HUES64 (cell line): ENCODE results near the gene IFT20.

Source experiments
- H3K27ac ChIP-seq: 2 replicates; pipeline ENCODE4 v1.7.0; 2013; ENCODE audit warnings: low read depth, low read length, inconsistent platforms
- H3K27me3 ChIP-seq: 2 replicates; pipeline ENCODE4 v1.6.1; 2013; ENCODE audit warnings: mild to moderate bottlenecking, low read length; ENCODE audit not compliant: insufficient read depth
- H3K36me3 ChIP-seq: 2 replicates; pipeline ENCODE4 v1.6.1; 2013; ENCODE audit warnings: mild to moderate bottlenecking, low read length; ENCODE audit not compliant: insufficient read depth
- H3K4me1 ChIP-seq: 2 replicates; pipeline ENCODE4 v1.6.1; 2013; ENCODE audit warnings: mild to moderate bottlenecking, low read length, moderate library complexity; ENCODE audit not compliant: insufficient read depth
- H3K4me3 ChIP-seq: 2 replicates; pipeline ENCODE4 v1.5.1; 2013; ENCODE audit warnings: mild to moderate bottlenecking, low read length, moderate library complexity
- H3K9ac ChIP-seq: 2 replicates; pipeline ENCODE4 v1.6.1; 2013; ENCODE audit warnings: mild to moderate bottlenecking, low read depth, low read length
- H3K9me3 ChIP-seq: 2 replicates; pipeline ENCODE4 v1.6.1; 2013; ENCODE audit warnings: low read depth, low read length; ENCODE audit not compliant: insufficient read depth
- WGBS: fragments of 150-250, 120-280 bp; methylation state at CpG from one replicate; pipeline ENCODE4 v1.1.7; 2013; ENCODE audit warnings: missing lambda C conversion rate; 5-methylcytosine and 5-hydroxymethylcytosine counted together

IFT20 gene

GRCh38 chr17:28370035-28370743, 34.9 kb upstream of the IFT20 start, which contains the start of gene VTN:
TSS of gene VTN (minus strand) at chr17:28370307. CDS start at chr17:28370203, 104 bp downstream.
- H3K4me3 ChIP-seq = peak within 1 kb of the TSS; percentile 79

GRCh38 chr17:28369684-28370034, 34.4 kb upstream of the IFT20 start:
- Histone ChIP-seq H3K27me3 (peaks cover 31% of the 10 kb centered on the region), H3K4me3 (no peak overlapping the region), H3K9ac (no peak overlapping the region), H3K4me1 (peaks cover 14% of the 10 kb centered on the region), H3K27ac (peak overlapping the region; percentile 50; the same call in 1 of the 2 replicates), H3K9me3 (no peaks in the 10 kb centered on the region), H3K36me3 (peaks cover 2% of the 10 kb centered on the region; the same call in 1 of the 2 replicates)
- 84% methylated on average over 10 of the region's 10 CpGs for WGBS

More at GRCh38 chr17:28370035-28370743, 34.9 kb upstream of the IFT20 start, which contains the start of gene VTN:
- H3K9me3 ChIP-seq = no peaks in the 10 kb centered on the region
- H3K27ac ChIP-seq = peak within 1 kb of the TSS; percentile 76; the same call in 1 of the 2 replicates
- H3K9ac ChIP-seq = peak within 1 kb of the TSS; percentile 12; the same call in 1 of the 2 replicates
- H3K36me3 ChIP-seq = no peaks in the 10 kb centered on the region
- 47% methylated on average over 8 of the region's 8 CpGs for WGBS
- peaks cover 36% of the 10 kb centered on the region for H3K27me3 ChIP-seq
- peaks cover 14% of the 10 kb centered on the region for H3K4me1 ChIP-seq

DNA sequence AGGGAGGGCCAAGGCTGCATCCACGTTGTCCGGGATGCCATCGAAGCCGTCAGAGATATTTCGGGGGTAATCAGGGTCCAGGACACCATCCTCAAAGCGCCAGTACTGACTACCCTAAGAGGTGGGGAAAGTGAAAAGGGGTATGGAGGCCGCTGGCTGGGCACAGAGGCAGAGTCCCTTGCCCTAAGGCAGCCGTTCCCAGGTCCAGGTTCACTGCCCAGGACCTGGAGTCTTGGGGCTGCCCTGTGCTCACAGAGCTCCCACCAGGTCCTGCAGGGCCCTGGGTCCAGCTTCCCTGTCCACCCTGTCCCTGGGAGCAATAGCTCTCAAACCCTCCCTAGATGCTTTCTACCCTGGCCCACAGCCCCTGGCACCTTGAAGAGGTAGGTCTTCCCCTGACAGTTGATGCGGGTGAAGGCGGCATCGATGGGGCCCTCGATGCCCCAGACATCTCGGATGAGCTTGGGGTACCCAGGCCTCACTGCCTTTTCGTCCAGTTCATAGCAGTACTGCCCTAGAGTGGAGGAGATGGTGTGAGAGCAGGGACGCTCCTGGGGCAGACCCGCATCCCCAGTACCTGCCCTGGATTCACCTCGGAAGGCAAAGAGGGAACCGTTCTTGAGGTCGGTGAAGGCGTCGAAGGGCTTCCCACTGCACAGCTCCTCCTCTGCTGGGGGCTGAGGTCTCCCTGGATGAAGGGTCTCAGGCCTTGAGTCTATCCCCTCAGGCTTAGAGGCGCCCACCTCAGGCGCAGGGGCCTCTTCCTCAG, 33.8 kb upstream of the IFT20 start:
- Histone ChIP-seq H3K36me3 (peaks cover 2% of the 10 kb centered on the region; the same call in 1 of the 2 replicates), H3K4me3 (no peak overlapping the region), H3K9me3 (no peaks in the 10 kb centered on the region), H3K27ac (no peak overlapping the region), H3K4me1 (peaks cover 14% of the 10 kb centered on the region), H3K9ac (no peak overlapping the region; the same call in 1 of the 2 replicates), H3K27me3 (peaks cover 25% of the 10 kb centered on the region)
- WGBS = 94% methylated on average over 23 of the region's 23 CpGs

DNA sequence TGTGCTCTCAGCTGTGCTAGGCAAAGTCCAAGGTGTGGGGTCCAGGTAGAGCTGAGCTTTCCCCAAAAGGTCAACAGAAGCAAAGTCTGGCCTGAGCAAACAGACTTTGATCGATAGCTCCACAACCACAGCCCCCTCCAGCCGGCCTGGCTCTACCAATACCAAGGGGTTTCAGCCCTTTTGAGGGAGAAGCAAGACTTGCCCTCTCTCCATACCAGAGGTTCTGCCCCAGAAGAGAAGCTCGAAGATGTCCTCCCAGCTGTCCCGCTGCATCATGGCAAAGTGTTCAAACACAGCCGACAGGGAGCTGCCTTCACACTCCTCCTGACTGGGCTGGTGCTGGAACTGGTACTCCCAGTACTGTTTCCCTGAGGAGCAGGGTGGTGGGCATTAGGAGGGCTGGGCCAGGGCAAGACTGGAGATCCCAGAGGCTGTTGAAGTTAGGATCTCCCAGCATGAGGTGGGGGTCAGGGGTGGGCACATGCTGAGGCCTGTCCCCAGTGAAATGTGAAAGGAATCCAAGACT, 33.1 kb upstream of the IFT20 start:
- Histone ChIP-seq H3K4me3 (no peak overlapping the region), H3K9ac (no peak overlapping the region), H3K27me3 (peaks cover 18% of the 10 kb centered on the region), H3K36me3 (peaks cover 7% of the 10 kb centered on the region; the same call in 1 of the 2 replicates), H3K4me1 (peaks cover 14% of the 10 kb centered on the region), H3K27ac (no peak overlapping the region), H3K9me3 (no peaks in the 10 kb centered on the region)
- 88% methylated on average over 5 of the region's 5 CpGs for WGBS

DNA sequence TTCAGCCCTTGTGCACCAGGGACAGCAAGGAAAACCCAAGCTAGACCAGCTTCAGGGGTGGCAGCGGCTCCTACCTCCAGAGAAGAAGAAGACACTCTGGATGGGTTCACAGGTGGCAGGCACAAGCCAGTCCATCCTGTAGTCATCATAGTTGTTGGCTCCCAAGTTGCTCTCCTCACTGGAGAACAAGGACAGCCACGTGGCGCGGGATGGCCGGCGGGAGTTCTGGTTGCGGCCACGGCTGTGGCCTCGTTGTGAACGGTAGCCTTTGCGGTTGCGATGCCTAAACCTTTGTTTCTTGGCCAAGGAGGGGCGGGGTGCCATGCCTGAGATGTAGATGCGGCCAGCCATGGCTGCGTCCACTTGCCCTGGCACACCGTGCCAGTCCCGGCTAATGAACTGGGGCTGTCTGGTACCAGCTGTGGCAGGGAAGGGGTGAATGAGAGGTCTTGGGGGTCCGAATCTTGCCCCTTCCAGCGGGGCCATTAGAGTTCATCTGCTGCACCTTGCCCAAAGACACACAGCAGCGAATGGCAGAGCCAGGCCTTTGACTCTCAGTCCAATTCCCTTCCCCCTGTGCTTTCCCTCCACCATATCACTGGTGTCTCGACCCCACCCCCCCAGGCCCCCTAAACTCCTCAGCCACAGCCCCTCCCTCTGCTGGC, 32.5 kb upstream of the IFT20 start:
- 89% methylated on average over 21 of the region's 21 CpGs for WGBS
- H3K9ac ChIP-seq = no peak overlapping the region

GRCh38 chr17:28366605-28367004, 31.3 kb upstream of the IFT20 start:
- peaks cover 14% of the 10 kb centered on the region for H3K4me1 ChIP-seq
- H3K9me3 ChIP-seq = no peaks in the 10 kb centered on the region
- 96% methylated on average over 1 of the region's 1 CpG for WGBS
- no peak overlapping the region for H3K9ac ChIP-seq
- H3K4me3 ChIP-seq = no peak overlapping the region
- peaks cover 21% of the 10 kb centered on the region for H3K36me3 ChIP-seq
- no peak overlapping the region for H3K27ac ChIP-seq
- peaks cover under 1% of the 10 kb centered on the region for H3K27me3 ChIP-seq

More for the DNA sequence above, 32.5 kb upstream of the IFT20 start:
- no peaks in the 10 kb centered on the region for H3K9me3 ChIP-seq
- peaks cover 12% of the 10 kb centered on the region for H3K27me3 ChIP-seq
- H3K36me3 ChIP-seq = peaks cover 11% of the 10 kb centered on the region; the same call in 1 of the 2 replicates
- H3K27ac ChIP-seq = no peak overlapping the region
- peaks cover 14% of the 10 kb centered on the region for H3K4me1 ChIP-seq
- H3K4me3 ChIP-seq = no peak overlapping the region

GRCh38 chr17:28365487-28365886, 30.2 kb upstream of the IFT20 start:
- H3K27me3 ChIP-seq = no peaks in the 10 kb centered on the region
- H3K4me1 ChIP-seq = peaks cover 8% of the 10 kb centered on the region
- no peaks in the 10 kb centered on the region for H3K9me3 ChIP-seq
- peaks cover 32% of the 10 kb centered on the region for H3K36me3 ChIP-seq
- 96% methylated on average over 3 of the region's 3 CpGs for WGBS
- no peak overlapping the region for H3K9ac ChIP-seq
- no peak overlapping the region for H3K4me3 ChIP-seq
- no peak overlapping the region for H3K27ac ChIP-seq

GRCh38 chr17:28364665-28365363, 29.5 kb upstream of the IFT20 start, which contains the start of gene SEBOX:
TSS of gene SEBOX (minus strand) at chr17:28365199. CDS start at chr17:28365151, 48 bp downstream.
- WGBS = 90% methylated on average over 13 of the region's 13 CpGs
- H3K36me3 ChIP-seq = peaks cover 39% of the 10 kb centered on the region
- H3K27me3 ChIP-seq = no peaks in the 10 kb centered on the region
- no peak within 1 kb of the TSS for H3K4me3 ChIP-seq
- no peak within 1 kb of the TSS for H3K9ac ChIP-seq
- peaks cover 2% of the 10 kb centered on the region; the same call in 1 of the 2 replicates for H3K4me1 ChIP-seq
- no peak within 1 kb of the TSS for H3K27ac ChIP-seq
- no peaks in the 10 kb centered on the region for H3K9me3 ChIP-seq

- Histone ChIP-seq H3K27me3 (no peaks in the 10 kb centered on the region), H3K9me3 (no peaks in the 10 kb centered on the region), H3K4me1 (no peaks in the 10 kb centered on the region), H3K9ac (no peak overlapping the region), H3K27ac (no peak overlapping the region), H3K36me3 (peaks cover 45% of the 10 kb centered on the region), H3K4me3 (no peak overlapping the region)
- 94% methylated on average over 8 of the region's 8 CpGs for WGBS
Observed at GRCh38 chr17:28363776-28364650, 28.7 kb upstream of the IFT20 start.
